DMS 273 (cell line): Measurements from ENCODE around the gene PDYN.

Experiments
- DNase-seq: peaks from one replicate; lab custom pipeline; 2025; ENCODE audit not compliant: unreplicated experiment; lab: John Stamatoyannopoulos, UW

The PDYN gene

DNA sequence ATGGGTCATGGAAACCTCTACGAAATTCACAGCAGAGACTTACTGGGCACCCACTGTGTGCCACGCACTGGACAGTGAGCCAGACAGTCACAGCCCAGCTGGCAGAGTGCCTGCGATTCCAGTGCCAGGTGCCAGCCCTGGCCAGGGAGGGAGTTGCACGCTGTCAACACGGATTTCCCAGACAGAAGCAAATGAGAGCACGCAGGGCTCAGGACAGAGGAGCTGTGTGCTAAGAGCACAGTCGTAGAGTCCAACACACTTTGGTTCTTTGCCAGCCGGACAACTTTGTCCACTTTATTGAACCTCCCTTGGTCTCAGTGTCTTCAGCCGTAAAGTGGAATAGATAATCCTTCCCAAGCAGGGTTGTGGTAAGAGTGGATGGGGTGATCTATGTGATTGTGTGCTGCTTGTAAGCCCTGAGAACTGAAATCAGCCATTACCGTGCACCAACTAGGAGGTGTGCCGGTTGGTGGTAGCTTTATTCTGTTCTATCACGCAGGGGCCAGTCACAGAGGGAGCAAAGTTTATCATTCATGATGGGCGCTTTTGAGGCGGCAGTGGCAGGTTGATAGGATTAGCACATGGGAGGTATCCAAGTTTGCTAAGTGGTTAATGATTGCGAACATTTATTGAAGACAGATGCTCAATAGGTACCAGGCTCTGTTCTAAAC, 58.0 kb downstream of the PDYN start:
- DNase-seq: peak; percentile 12

- no peak for DNase-seq
These were observed 58.9 kb downstream of the PDYN start for GRCh38 chr20:1934721-1935573.

DNA sequence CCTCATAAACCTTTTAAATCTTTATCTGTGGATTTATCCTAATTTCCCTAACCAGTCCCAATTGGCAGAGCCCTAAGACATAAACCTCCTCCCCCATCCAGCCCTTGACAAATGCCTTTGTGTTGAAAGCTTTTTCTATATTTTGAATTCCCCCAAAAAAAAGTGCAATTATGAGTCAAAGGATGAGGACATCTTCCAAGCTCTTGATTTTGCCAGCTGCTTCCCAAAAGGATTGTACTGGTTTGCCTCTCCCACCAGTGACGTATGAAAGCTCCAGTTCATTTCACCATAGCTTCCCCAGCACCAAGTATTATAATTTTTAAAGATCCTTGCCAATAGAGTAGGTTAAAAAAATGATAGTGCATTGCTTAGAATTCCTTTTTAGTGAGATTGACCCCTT, 59.7 kb downstream of the PDYN start:
- no peak for DNase-seq

- no peak for DNase-seq
These were observed 60.4 kb downstream of the PDYN start for GRCh38 chr20:1933465-1933870.

GRCh38 chr20:1932971-1933370, 60.9 kb downstream of the PDYN start:
- no peak for DNase-seq

DNA sequence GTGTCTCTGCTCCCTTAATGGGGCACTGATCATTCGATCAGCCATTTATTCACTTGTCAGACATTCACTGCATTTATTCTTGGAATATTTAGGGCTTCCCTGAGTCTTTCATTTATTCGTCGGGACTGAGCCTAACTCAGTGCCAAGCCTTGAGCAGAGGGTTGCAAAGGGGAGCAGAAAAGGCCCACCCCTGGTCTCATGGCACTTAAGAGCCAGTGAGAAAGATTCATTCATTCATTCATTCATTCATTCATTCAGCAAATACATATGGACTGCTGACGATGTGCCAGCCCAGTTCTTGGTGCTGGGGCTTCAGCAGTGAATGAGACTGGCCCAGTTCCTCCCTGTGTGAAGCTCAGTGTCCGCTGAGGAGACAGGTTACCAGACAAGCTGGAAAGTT, 62.0 kb downstream of the PDYN start:
- no peak for DNase-seq

- DNase-seq: peak; percentile 17
These were observed 63.7 kb downstream of the PDYN start for GRCh38 chr20:1930165-1930564.

GRCh38 chr20:1929460-1929859, 64.4 kb downstream of the PDYN start:
- DNase-seq: no peak

GRCh38 chr20:1928782-1929181, 65.1 kb downstream of the PDYN start:
- no peak for DNase-seq
